Measurements from ENCODE around the gene RASGEF1C. TPM values are rescaled to one million over a fixed set of nuclear protein-coding genes. Genes with fewer than 3 reads are reported as not detected.

The RASGEF1C gene
- total and polyA plus RNA-seq, 7 donors, result 0.35 to 4.2 (median 1.1) TPM; not detected in 2

DNA sequence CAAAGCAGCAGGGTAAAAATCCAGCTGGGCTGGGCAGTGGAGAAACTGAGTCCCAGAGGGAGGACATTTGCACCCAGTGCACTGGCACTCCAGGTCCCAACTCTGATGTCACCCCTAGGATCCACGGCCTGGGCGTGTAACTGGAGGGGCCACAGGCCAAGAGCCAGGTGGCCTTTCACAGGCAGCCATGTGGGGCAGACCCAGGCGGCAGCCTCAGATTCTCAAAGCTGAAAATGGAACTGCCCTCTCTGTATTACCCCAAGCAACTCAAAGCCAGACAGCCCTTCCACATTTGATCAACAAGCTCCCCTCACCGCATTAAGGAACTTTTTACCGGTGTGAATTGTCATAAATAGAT lies 46.7 kb downstream of the RASGEF1C start:
- Histone ChIP-seq H3K4me1 (no peaks in the 10 kb centered on the region), H3K36me3 (no peaks in the 10 kb centered on the region), H3K4me3 (no peak overlapping the region), H3K9me3 (peaks cover 0 to 3% (median 0%) of the 10 kb centered on the region in 4 donors), H3K27me3 (peaks cover 0 to 6% (median 5%) of the 10 kb centered on the region in 3 donors), H3K27ac (no peak overlapping the region)
- WGBS, 2 donors, result 81 to 92% methylated on average over 5 of the region's 5 CpGs
- TF ChIP-seq POLR2AphosphoS5 (IDR thresholded peaks at IDR 0.05), result no peak
- no peak for TF ChIP-seq POLR2A (IDR thresholded peaks at IDR 0.05)
- no peak for TF ChIP-seq CTCF (IDR thresholded peaks at IDR 0.05)
- no peak for TF ChIP-seq EP300 (IDR thresholded peaks at IDR 0.05)
- no peak for DNase-seq
- intact Hi-C loops (cut with DNase I), result no loop called here

DNA sequence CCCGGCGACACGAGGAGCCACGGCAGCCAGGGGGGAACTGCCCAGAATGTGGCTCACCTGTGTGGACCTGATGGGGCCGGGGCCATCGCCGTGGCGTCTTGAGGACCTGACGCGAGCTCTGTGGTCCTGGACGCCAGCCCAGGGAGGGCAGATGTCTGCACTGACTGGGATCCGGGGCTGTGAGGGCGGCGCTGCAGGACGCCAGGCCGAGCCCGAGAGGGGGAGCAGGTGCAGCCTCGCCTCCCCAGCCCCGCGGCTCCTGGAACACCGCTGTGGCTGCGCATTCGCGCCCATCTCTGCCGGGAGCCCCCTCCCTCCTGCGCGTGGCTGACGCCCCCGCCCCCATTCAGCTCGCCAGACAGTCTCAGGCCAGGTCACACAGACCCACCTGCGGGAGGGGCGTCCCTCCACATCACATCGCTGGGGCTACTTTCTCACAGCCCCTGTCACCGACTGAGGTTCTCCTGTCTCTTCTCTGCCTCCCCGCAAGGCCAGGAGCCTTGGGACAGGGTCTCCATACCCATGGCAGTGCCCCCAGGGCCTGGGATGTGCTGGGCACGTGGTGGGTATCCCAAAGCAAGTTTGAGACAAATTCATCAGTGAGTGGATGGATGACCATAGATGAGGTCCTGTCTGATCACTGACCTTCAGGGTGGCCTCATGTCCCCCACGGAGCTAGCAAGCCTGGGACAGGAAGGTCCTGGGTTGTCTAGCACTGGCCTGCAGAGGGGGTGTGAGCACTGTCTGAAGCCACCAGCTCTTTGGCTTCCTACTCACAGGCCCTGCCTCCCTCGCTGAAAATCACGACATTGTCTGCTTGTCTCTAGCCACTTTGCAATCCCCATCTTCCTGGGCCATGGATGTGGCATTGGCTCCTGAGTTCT lies 47.3 kb downstream of the RASGEF1C start:
- DNase-seq, result peak; percentile 61
- no peak overlapping the region for H3K27ac ChIP-seq
- TF ChIP-seq EP300 (IDR thresholded peaks at IDR 0.05), result no peak
- TF ChIP-seq POLR2A (IDR thresholded peaks at IDR 0.05), result no peak
- TF ChIP-seq POLR2AphosphoS5 (IDR thresholded peaks at IDR 0.05), result no peak
- no peak for TF ChIP-seq CTCF (IDR thresholded peaks at IDR 0.05)
- H3K9me3 ChIP-seq, result peaks cover 0 to 3% (median 0%) of the 10 kb centered on the region in 4 donors
- intact Hi-C loops (cut with DNase I), result no loop called here
- H3K4me3 ChIP-seq, result no peak overlapping the region
- WGBS, 2 donors, result 59 to 86% methylated on average over 39 of the region's 39 CpGs
- peaks cover 0 to 6% (median 5%) of the 10 kb centered on the region in 3 donors for H3K27me3 ChIP-seq
- H3K36me3 ChIP-seq, result no peaks in the 10 kb centered on the region
- no peaks in the 10 kb centered on the region for H3K4me1 ChIP-seq

DNA sequence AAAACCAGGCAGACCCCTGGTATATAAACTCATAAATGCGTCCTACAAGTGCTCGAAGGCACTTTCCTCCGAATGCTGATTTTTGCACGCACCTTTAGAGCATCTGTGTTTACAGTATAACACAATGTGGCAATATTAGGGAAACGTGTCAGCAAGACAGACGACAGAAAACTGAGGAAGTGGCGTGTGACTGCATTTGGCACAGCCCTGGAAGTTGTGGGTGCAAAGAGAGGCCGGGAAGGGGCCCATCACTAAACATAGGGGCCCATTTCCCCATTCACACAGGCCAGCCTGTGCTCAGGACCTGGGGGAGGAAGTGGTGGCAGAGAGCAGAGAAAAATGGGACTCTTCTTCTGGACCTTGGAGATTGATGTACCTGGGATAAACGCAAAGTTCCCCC lies 48.2 kb downstream of the RASGEF1C start:
- peaks cover 0 to 6% (median 5%) of the 10 kb centered on the region in 3 donors for H3K27me3 ChIP-seq
- H3K27ac ChIP-seq, result no peak overlapping the region
- peak; percentile 50 for DNase-seq
- H3K4me3 ChIP-seq, result no peak overlapping the region
- peaks cover 0 to 3% (median 0%) of the 10 kb centered on the region in 4 donors for H3K9me3 ChIP-seq
- WGBS, 2 donors, result 46 to 61% methylated on average over 9 of the region's 9 CpGs
- no peaks in the 10 kb centered on the region for H3K4me1 ChIP-seq
- TF ChIP-seq POLR2A (IDR thresholded peaks at IDR 0.05) (no peak), POLR2AphosphoS5 (IDR thresholded peaks at IDR 0.05) (no peak), EP300 (IDR thresholded peaks at IDR 0.05) (no peak), CTCF (IDR thresholded peaks at IDR 0.05) (no peak)
- no peaks in the 10 kb centered on the region for H3K36me3 ChIP-seq
- intact Hi-C loops (cut with DNase I), result no loop called here

GRCh38 chr5:180160215-180160614 lies 48.8 kb downstream of the RASGEF1C start:
- Histone ChIP-seq H3K4me1 (no peaks in the 10 kb centered on the region), H3K27ac (no peak overlapping the region), H3K9me3 (peaks cover 0 to 3% (median 0%) of the 10 kb centered on the region in 4 donors), H3K27me3 (peaks cover 0 to 6% (median 5%) of the 10 kb centered on the region in 3 donors), H3K36me3 (no peaks in the 10 kb centered on the region), H3K4me3 (no peak overlapping the region)
- peak; percentile 54 for DNase-seq
- no peak for TF ChIP-seq POLR2A (IDR thresholded peaks at IDR 0.05)
- no peak for TF ChIP-seq POLR2AphosphoS5 (IDR thresholded peaks at IDR 0.05)
- TF ChIP-seq CTCF (IDR thresholded peaks at IDR 0.05), result no peak
- TF ChIP-seq EP300 (IDR thresholded peaks at IDR 0.05), result no peak
- 73 to 84% methylated on average over 6 of the region's 6 CpGs for WGBS, 2 donors
- intact Hi-C loops (cut with DNase I), result no loop called here
